ENCODE measurements around the gene KRTAP10-3.

KRTAP10-3 gene

DNA sequence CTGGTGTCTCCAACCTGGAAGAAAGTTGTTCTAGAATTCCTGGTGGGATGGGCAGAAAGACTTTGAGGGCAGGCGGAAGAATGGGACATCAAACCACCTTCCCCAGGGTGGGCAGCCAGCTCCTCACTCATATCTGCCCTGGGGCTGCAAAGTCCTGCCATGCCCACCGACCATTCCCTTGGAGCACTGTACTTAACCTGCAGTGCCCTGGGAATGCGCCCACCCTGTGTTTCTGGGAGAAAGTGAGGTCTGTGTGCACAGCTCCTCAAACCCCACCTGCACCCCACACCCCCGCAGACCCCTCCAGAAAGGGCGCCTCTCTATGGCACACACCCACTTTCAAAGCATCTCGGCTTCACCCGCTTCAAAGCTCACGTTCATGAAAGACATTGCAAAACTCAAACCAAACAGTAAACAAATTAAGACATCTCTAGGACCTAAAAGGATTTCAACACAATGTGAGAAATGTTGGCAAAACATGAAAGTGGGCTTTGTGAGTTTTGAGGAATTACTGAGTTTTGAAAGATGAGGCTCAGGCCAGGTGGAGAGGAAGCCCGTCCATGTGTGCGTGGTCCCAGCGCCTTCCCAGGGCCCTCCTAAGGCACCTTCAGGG lies 43.7 kb downstream of the KRTAP10-3 start:
- no peak for DNase-seq

DNA sequence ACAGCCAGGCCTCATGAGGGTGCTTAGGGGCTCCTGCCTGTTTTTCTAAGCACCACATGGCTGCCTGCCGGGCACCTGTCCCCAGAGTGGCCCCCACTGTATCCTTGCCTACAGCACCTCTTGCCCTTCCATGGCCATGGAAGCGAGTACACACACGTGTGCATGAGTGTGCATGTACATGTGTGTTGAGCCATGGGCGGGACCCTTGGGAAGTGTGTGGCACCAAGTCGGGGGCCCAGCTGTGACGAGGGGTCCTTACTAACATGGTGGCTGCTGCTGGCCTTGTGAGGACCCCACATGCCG lies 44.4 kb downstream of the KRTAP10-3 start:
- DNase-seq: no peak

DNA sequence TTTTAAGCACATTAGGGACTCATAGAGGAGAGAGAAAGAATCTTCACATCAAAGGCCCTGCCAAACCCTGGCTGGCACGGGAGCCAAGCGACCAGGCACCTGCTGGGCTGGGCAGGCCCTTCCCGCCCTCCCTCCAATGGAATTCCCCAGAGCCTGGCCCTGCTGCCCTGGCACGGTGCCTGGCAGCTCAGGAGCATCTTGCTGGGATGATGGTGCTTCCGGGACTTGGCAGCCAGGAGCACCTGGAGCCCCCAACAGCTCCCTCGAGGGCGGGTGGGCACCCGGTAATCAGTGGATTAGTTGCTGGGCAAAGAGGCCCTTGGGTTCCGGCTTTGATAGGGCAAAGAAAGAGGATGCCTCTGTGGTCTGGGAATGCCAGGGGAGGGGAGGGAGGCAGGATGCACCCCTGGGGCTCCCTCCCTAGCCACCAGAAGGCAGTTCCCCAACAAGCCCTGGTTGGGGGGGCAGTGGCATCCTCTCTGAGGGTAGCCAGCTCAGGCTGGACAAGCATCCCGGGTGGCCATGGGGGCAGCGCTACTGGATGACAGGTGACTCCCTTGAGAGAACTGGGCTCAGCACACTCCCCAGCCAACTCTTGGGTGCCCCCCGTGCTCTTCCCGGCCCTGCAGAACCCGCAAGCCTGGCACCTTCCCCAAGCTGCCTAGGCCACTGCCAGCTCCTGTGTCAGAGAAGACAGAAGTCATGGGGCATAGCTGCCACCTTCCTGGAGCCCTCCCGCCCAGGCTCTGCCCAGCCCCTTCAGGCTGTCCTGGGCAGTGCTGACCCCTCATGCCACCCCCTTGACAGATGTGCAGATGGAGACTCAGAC lies 45.0 kb downstream of the KRTAP10-3 start:
- DNase-seq: no peak

DNA sequence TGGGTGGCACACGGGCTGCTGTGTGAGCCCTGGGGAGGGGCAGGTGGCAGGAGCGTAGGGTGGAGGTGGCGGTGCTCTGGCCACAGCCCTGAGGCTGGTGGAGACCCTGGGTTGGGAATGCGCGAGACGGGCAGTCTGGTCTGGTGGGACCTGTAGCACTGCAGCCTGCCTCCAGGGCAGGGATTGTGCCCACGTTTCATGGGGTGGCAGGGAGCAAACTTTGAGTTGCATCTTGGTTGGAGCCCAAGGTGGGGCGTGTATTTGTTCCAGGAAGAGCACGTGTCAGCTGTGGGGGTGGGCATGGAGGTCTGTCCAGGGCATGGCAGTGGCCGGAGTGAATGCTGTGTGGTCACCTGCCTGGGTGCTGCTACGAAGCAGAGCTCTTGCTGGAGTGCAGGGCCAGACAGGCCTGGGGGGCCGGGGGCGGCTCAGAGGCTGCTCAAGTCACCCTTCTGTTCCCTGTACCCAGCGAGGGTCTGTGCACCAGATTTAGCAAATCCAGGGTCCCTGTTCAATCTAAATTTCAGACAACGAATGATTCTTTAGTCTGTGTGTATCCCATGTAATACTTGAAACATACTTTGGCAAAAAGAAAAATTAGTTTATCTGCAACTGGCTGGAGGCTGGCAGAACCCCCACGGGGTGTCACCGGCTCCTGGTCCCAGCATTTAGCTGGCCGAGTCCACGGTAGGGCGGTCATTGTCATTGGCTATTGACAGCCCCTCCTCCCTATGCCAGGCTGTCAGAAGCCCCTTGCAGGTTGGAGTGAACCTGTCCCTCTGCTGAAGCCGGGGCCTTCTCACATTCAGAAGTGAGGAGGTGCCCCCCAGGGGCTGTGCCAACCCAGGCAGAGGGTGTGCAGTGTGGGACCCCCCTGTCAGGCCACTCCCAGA lies 45.9 kb downstream of the KRTAP10-3 start:
- no peak for DNase-seq

DNA sequence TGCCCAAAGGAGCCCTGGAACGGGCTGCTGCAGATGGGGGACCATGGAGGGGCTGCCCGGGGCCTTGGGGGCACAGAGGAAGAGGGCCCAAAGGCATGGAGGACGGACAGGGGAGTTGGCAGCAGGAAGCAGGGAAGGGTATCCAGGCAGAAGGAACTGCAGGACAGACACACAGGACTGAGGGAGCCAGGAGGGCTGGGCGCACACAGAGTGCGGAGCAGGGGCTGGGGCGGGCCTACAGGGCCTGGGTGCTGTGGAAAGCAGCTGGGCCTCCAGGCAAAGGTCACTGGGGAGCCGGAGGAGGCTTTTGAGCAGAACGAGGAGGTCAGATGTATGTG lies 46.7 kb downstream of the KRTAP10-3 start:
- no peak for DNase-seq

DNA sequence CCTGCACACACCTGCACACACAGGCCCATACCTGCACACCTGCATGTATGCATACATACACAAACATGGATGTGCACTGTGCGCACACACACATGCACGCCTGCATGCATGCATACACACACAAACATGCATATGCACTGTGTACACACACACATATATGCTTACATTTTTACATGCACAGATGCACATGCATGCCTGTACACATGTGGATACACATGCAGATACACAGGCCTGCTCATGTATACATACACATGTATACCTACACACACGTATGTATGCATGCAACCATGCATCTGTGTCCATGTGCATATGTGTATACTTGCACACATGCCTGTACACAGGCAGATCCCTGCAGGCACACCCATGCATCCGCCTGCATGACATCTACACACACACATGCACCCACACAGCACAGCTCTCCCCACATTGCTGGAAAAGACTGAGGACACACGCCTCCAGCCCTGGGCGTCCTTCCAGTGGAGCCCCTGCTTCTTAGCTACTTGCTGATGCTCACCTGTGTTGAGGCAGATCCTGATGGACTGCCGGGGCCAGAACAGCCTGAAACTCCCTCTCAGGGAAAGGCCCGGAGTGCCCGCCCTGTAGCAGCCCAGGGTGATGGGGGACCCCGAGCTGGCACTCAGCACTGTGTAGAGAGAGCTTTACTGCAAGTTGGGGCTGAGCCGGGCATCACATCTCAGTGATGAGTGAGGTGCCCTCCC lies 47.2 kb downstream of the KRTAP10-3 start:
- no peak for DNase-seq

DNA sequence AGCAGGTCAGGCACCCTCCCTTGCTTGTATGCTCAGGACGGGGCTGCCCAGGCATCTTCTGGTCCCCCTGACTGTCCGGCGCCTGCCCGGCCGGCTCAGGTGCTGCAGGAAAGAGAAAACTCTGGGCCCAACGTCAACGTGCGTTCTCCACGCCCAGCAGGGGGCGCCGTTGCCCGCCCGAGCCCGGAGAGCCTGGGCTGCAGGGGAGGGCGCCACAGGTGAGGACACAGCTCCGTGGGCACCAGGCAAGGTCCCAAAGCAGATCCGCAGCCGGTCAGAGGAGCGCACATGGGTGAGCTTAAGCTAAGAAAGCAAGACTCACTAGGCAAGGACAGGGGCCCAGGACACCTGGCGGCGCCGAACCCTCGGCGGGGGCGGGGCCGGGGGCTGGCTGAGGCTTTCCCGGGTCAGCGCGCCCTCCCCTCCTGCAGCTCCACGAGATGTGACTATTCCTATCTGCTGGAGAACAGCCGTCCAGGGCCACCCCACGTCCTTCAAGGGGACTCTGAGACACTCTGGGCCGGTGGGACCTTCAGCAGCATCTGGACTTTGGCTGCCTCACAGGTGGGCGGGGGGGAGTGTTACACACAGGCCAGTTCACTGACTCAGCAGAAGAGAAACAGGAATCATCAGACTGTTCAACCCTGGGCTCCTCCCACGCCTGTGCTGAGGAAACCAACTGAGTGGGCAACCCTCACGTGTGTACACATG lies 47.9 kb downstream of the KRTAP10-3 start:
- peak; percentile 60 for DNase-seq

DNA sequence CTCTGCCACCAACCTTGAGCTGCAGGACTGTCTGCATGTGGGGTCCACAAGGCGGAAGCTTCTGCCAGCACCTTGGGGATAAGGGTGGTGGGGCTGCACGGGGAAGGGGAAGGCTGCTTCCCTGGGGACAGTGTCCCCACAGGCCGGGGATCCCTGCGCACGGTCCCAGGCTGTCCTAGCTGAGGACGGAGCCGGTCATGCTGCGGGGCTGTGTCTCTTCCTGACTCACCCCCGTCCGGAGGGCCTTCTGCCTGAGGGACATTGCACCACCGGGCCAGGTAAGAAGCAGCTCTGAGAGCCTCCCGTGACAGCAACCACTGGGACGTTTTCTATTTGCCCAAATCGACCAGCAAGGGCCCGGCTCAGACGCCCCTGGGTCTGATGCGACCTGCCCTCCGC lies 48.5 kb downstream of the KRTAP10-3 start:
- no peak for DNase-seq

DNA sequence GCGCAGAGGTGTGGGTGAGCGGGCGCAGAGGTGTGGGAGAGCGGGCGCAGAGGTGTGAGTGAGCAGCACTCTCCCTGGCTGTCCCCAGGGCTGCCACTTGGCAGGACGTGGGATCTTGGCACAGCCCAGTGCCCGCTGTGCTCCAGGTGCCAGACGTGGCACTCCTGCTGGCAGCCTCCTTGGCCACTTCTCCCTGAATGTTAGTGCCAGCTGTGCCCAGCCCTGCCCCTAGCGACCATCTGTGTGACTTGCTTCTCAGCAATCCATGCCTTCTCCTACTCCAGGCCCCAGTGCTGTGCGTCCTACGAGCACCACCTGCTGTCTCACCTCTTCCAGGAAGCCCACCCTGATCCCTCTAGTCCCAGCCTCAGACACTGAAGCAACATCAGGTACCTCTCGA lies 49.1 kb downstream of the KRTAP10-3 start:
- no peak for DNase-seq

DNA sequence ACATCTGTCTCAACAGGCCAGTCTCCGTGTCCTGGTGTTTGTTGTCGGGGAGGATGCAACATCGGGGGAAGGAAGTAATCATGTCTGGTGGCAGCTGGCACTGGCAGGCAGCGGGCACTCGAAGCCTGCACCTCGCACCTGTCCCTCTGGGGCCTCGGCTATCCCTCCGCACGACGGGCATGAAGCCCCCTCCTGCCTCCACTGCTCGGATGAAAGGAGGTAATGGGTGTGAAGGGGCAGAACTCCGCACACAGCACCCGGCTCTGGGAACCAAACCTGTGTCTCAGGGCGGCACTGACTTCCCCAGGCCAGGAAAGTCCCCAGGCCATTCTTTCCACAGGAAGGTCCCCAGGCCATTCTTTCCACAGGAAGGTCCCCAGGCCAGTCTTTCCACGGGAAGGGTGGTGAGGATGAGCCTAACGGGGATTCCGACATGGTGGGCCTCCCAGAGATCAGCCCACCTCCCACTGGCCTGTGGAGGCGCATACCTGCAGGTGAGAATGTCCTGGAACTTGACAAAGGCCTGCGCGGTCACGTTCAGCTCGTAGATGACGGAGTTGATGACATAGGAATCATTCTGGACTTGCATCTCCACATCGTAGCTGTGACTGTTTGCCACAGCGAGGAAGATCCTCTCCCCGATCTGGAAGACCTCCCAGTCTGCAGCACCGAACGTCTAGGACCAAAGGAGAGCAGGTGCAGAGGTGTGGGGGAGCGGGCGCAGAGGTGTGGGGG lies 49.7 kb downstream of the KRTAP10-3 start:
- DNase-seq: no peak

DNA sequence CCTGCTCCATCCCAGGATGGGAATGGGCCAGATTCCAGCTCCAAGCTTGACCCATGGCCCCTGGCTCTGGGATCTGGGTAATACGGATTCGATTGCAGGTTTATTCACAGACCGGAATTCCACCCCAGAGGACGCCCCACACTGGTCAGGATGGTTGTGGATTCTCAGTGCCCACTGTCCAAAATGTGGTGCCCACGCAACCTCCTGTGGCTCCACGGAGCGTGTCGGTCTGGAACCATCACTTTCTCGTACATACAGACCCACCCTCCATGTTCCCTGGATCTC lies 50.2 kb downstream of the KRTAP10-3 start:
- no peak for DNase-seq
